GM12864 (cell line): ENCODE results near the gene LAMC1.

ENCODE experiments used
- DNase-seq: peaks from one replicate; pipeline ENCODE4 v3.0.0-alpha.2; 2011; ENCODE audit warnings: low read depth
- H3K4me3 ChIP-seq: 2 replicates; pipeline ENCODE4 v1.5.1; 2011; ENCODE audit warnings: mild to moderate bottlenecking, low read depth, low read length, control low read depth
- CTCF ChIP-seq: IDR thresholded peaks from 2 replicates; pipeline ENCODE4 v1.5.1; 2011; ENCODE audit warnings: low read depth, mild to moderate bottlenecking, moderate library complexity, low read length, control low read depth, inconsistent platforms; ENCODE audit errors: missing control alignments

Gene LAMC1

GRCh38 chr1:183178545-183178944, 155.3 kb downstream of the LAMC1 start:
- no peak for TF ChIP-seq CTCF
- no peak for DNase-seq
- no peak overlapping the region for H3K4me3 ChIP-seq

- no peak for TF ChIP-seq CTCF
- H3K4me3 ChIP-seq, result no peak overlapping the region
- DNase-seq, result no peak
Observed at GRCh38 chr1:183179033-183179432, 155.8 kb downstream of the LAMC1 start.

GRCh38 chr1:183180218-183180617, 157.0 kb downstream of the LAMC1 start:
- no peak for TF ChIP-seq CTCF
- no peak overlapping the region for H3K4me3 ChIP-seq
- DNase-seq, result no peak

GRCh38 chr1:183180634-183181056, 157.4 kb downstream of the LAMC1 start:
- DNase-seq, result peak; percentile 18
- H3K4me3 ChIP-seq, result no peak overlapping the region
- TF ChIP-seq CTCF, result no peak

GRCh38 chr1:183185941-183186490, 162.8 kb downstream of the LAMC1 start, which contains the start of gene LAMC2:
TSS of gene LAMC2 (plus strand) at chr1:183186264. CDS start at chr1:183186353, 89 bp downstream.
- TF ChIP-seq CTCF, result no peak
- no peak for DNase-seq
- H3K4me3 ChIP-seq, result no peak within 1 kb of the TSS

- no peak overlapping the region for H3K4me3 ChIP-seq
- no peak for TF ChIP-seq CTCF
Observed at GRCh38 chr1:183186841-183187240, 163.6 kb downstream of the LAMC1 start.

GRCh38 chr1:183188240-183188639, 165.0 kb downstream of the LAMC1 start:
- H3K4me3 ChIP-seq, result no peak overlapping the region
- DNase-seq, result no peak
- TF ChIP-seq CTCF, result no peak

More at GRCh38 chr1:183186841-183187240, 163.6 kb downstream of the LAMC1 start:
- no peak for DNase-seq
